ENCODE results near the gene B4GALT2. TPM values are rescaled to one million over a fixed set of nuclear protein-coding genes. Genes with fewer than 3 reads are reported as not detected.

B4GALT2 gene
- total RNA-seq, 1 donor from 2014 or later: 40.1 TPM

DNA sequence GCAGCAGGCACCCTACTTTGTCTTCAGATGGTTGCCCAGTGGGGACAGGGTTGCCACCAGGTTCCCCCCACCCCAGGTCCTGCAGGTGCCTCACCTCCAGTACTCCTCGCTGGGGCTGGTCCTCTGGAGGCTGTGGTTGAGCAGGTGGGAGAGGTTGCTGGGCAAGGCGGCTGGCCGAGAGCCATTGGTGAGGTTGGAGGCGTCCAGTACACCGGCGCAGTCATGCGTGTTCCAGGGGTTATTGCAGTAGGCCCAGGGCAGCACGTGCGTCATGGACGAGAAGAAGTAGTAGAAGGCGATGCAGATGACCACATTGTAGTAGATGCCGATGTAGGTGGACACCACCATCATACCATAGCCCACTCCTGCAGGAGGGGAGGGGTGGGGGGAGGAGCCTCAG lies 29.2 kb downstream of the B4GALT2 start:
- ATAC-seq: no peak

DNA sequence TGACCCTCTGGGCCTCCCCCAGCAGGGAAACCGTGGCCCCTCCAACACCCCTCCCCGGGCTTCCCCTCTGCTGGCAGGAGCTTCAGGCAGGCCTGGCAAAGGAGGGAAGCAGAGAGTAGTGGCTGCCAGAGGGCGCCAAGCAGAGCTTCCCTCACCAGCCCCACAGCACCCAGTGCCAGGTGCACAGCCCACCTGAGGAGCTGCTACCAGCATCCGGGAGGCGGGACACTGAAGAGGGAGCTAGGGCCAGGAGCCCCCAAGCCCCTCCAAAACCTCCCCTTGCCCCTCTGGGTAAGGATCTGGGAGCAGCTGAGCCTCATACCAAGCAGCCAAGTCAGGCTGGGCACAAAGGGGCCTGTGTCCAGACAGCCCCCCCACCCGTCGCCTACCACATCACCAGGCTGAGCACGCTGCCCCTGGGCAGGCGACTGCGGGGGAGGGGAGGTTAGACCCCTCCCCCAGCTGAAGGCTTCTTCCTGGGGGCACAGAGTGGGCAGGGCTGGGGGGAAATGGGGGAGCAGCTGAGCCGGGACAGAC lies 32.0 kb downstream of the B4GALT2 start:
- ATAC-seq: no peak

DNA sequence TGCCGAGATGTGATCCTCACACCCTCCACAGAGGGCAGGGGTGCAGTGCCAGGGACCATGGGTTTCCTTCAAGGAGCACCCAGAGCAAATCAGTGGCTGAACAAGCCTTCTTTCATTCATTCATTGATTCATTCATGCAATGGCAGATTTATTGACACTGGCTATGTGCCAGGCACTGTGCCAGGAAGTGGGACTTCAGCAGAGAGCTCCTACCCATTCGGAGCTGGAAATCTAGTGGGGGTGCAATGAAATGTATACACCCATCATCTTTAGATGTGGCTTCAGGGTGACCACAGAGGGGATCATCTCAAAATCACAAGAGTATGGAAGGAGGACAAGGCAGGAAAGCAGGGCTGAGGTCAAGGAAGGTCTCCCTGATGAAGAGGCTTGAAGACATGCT lies 33.4 kb downstream of the B4GALT2 start:
- ATAC-seq: no peak

DNA sequence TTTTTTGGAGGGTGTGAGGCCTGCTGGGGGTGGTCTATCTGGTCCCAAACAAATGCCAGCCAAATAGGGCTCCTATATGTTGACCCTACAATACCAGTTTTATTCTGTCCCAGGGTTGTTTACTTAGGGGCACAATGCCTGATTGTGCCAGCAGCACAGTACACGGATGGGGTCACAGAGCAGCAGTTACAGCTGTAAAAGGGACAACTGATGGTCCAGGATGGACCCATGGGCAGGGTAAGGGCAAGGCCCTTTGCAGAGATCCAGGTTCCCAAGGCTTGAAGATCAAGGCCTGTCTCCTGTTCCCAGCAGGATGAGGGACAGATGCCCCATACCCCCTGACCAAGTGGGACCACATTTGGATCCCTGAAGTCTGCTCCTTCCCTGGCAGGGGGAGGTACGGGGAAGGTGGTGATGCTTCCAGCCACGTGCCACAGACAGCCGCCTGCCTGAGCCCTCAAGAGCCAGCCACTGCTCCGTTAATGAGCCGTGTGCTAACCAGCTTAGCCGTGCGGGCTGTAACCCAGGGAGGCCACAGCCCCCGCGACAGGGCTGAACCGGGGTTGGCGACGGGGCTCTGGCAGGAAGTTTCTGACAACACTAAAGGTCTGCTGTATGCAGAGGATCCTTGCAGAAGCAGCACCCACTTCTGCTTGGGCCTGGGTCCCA lies 34.1 kb downstream of the B4GALT2 start:
- no peak for ATAC-seq

DNA sequence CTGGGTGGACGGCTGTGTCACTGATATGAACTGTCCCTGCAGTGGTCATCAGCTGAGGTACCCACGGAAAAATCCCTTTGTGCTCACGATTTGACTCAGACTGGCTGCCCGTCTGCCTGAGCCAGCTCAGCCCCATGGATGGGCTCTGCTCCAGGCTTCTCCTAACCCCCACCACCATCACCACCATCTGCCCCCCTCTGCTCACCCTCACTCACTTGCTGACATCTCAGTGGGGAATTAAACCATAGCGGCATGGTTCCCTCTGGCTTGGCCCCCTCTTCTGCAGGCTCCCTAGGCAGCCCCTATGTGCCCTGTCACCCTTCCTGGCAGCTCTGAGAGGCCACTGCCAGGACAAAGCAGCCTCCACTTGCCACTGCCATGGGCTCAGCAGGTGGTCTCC lies 34.9 kb downstream of the B4GALT2 start:
- ATAC-seq: peak; percentile 35

DNA sequence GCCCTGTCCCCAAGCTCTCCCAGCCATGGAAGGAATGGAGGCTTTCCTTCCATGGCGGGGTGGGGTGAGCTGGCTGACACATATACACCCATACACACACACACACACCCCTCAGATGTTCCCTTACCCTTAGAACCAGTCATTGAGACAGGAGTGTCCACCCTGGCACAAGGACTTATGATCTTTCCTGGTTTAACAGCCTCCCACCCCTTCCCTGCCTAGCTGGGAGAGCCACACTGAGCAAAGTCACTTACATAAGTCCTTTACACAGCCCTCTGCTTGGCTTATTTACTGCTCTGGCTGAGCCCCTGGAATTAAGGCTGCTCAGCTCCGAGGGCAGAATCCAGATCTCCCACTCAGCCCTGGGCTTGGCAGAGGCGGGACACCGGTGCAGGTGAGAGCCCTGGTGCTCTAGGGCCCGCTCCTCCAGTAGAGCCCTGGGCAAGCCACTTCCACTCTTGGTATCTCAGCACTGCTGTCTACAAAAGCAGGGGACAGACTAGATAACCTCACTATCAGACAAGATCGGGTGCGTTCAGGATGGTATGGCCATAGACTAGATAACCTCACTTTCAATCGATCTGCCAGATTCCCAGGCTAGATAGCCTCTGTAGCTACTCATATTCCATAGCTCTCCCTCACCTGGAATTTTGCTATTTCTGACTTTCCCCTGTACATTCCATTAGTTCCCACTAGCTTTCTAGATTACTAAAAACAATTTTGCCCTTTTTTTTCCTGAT lies 35.5 kb downstream of the B4GALT2 start:
- peak; percentile 62 for ATAC-seq

DNA sequence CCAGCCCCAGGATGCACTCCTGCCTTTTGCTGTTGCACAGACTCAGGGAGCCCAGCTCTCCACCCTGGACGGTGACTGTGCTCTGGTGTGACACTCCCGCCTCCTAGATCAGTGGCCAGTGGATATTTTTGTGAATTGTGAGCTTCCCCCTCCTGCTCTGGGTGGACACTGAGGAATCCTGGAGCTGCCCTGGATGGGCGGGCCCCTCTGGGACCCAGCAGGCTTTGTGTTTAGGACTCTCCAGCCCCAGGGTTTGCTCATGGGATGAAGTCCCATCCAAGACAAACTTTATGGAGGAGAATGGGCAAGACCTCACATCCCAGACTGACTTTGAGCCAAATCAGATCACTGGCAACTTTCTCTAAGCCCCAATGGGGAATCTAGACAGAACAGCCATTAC lies 36.2 kb downstream of the B4GALT2 start:
- ATAC-seq: no peak

DNA sequence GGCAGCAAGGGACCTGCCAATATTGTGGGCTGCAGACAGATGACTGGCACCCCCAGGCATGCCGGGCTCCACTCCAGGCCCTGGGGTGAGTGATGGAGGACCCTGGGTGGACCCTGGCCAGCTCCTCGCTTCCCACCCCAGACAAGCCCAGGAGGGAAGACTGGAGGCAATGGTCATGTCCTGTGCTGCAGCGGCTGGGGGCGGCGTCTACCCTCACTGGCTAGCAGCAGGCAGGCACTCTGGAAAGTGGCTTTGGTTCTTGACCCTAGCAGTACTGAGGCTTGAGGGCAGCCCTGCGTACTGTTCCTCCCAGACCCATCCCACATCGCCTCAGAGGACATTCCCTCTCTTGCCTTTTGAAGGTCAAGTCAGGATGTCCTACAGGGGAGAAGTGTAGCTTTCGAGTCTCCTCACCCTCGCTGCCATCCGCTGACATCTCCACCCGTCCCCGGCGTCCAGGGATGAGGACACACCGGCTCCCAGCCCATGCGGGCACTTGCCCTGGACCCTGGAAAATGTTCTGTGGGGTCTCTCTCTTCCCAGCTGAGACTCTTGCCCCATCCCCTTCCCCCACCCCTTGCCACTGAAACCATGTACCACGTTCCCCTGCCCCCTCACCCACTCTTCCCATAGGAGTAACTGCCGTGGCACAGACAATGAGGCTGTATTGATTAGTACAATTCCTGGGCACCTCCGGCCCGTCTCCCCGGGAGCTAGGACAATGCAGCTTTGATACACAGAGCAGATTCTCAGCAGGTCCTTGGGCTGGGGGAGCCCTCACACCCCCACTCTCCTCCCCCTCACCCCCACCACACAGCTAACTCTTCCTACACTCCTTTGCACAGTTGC lies 37.3 kb downstream of the B4GALT2 start:
- no peak for ATAC-seq

DNA sequence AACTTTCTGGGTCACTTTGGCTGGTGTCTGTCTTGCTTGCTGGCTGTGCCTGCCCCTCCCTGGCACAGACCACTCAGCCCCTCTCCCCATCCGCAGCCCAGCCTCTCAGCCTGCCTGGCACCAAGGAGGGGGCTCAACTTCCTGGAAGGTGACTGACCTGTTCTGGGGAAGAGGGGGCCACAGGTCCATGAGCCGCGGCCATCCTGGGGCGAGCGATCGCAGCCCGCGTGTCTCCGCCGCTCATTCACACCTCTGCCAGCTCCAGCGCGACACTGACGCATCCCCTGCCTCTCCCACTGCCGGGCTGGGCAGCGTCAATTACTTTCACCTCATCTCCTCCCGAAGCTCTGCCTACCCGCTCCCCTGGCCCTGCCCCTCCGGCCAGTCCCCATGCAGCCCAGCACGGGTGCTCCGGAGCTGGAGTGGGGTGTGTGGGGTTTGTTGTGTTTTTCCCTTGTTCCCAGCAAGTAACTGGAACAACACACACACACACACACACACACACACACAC lies 37.9 kb downstream of the B4GALT2 start:
- no peak for ATAC-seq

DNA sequence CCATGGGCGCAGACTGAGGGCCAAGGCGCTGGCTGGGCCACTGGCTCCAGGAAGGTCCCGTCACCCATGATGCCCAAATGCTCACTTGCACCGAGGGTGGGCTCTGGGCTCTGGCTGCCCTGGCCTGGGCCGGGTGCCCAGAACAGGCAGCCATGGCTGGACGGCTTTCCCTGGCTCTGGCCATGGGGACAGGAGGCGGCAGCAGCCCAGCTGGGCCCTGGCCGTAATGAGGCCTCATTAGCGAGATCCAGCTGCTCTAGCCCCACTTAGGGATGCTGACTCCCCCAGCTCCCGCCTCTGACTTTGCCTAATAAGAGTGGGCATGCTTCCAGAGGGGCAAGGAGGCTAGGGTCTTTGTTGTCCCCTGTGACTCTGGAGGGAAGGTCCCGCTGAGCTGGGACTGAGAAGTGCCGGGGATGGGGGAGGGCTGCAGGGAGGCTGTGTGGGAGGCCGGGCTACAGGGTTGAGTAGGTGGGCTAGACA lies 40.5 kb downstream of the B4GALT2 start:
- no peak for ATAC-seq

DNA sequence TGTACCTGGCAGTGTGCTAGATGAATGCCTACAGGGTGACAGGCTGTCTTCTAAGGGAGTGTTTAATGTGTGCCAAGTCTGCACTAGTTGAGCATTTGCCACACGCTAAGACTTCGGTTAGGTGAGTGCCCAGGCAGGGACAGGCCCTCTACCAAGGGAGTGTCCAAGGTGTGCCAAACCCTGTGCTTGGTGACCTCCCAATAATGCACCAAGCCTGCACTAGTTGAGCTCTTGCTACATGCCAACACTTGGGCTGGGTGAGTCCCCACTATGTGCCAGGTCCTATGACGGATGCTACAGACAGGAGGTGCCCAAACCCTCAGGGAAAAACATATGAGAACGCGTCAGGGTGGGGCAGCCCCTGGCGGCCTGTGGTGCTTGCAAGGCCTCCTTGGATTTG lies 41.5 kb downstream of the B4GALT2 start:
- peak; percentile 93 for ATAC-seq

DNA sequence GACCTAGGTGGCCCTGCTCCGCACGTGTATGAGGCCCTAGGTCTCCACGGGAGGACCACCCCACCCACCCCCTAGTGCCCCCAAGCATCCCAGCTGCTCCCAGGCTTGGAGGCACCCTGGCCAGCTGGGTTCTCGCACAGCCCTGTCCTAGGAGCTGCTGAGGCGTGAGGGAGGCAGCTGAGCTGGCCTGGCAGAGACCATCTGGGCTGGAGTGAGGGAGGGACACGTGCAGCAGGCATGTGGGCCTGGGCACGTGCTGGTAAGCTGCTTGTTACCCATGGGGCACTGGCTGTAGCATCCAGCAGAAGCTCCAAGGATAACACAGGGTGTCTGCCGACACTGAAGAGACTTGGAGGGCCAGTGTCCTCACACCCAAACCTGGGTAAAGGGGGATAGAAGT lies 42.1 kb downstream of the B4GALT2 start:
- ATAC-seq: no peak

DNA sequence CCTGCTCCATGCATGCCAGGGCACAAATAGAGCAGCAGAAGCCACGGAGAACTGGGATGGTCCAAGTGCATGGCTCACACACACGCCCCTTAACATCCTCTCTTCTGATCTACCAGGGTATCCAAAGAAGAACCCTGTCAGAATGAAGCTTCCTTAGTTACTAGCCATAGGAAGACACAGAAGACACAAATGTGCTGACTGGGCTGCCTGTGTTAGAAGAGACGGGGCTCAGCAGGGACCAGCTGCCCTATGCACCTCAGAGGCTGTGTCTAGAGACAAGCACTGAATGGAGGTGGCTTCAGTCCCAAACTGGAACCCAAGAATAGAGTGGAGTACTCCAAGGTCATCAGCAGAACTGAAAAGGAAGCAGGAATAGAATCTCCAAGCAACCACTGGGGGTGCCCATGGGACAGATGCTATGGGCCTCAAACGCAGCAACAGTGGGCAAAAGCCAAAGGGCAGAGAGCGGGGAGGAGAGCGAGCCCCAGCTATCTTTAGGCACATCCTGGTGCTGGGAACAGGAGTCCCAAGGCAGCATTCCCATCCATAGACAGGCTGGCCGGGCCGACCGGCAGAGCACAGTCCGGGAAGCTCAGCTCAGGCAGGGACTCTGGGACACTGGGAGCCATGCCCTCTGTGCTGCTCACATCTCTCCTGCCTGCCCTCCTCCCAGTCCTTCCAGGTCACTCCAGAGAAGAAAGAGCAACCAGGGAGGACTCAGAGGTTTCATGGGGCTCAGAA lies 42.7 kb downstream of the B4GALT2 start:
- ATAC-seq: no peak

DNA sequence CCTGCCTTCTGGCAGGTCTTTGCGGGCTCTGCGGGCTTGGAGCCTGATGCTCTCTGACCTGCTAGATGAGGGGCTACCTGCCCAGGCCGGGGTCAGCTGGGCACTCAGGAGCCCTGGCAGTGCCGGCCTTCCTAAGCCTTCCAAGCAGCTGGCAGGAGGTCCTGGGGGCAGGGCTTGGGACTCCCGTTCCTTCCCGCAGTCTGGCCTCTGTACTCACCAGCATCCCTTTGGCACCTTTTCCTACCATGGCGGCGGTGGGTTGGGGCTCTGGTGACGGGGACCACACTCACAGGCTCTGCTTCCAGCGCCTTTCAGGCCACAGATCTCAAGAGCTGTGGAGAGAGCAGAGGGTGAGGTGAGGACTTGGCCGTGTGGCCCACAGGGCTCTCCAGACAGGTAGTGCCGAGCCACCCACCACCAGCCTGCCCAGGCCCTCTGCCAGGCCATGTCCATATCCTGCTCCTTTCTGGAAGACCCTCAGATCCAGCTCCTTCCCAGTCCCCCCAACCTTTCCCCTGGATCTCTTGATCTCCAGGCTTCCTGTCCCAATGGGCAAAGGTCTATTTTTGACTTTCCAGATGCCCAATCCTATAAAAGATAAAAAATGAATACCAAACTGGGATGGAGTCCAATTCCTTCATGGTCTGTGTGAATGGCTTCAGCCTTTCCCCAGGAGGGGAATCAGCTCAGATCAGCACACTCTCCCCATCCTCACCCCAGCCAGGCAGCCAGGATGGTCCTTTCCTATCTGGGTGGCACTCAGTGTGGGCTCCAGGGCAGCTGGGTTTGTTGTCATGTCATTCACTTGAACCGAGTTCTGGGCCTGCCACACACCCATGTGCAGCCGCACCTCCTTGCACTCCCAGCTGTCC lies 45.3 kb downstream of the B4GALT2 start:
- ATAC-seq: no peak

DNA sequence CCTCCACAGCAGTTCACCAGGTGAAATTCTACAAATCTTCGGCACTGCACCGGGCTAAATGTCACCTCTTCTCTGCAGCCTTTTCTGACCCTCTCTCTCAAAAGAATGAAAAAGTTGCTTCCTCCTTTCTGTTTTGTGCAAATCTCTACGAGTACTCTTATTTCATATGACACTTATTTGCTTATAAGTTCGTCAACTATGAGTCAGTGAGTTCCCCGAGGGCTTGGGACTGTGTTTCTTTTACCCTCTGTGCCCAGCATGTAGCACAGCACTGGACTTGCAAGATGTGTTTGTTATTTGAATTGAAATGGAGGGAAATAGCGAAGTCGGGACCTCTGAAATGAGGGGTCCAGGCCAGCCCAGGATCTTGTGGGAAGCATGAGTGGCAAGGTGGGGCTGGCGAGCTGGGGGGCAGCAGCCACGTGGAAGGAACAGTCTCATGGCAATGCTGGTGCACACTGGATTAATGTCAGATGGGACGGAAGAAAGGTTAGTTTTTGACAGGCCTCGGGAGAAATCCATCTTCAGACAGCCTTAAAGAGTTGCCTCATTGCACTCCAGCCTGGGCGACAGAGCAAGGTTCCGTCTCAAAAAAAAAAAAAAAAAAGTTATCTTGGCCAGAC lies 46.0 kb downstream of the B4GALT2 start:
- ATAC-seq: peak; percentile 24

DNA sequence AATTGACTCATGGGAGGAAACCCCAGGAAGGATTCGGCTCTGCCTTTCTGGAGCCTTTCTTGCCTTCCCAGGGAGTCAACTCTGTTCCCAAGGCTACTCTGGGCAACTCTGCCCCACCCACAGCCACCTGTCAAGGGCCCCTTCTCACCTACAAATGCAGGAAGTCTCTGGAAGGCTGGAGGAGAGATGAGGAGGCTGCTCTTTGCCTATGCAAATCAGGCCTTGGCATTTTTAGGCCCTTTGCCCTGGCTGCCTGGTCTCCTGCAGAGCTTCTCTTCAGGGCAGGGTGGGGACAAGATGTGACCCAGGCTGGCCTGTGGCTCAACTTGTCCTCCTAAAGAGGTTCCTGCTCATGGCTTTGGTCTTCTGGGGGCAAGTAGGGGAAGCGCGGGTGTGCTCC lies 46.8 kb downstream of the B4GALT2 start:
- ATAC-seq: peak; percentile 33

DNA sequence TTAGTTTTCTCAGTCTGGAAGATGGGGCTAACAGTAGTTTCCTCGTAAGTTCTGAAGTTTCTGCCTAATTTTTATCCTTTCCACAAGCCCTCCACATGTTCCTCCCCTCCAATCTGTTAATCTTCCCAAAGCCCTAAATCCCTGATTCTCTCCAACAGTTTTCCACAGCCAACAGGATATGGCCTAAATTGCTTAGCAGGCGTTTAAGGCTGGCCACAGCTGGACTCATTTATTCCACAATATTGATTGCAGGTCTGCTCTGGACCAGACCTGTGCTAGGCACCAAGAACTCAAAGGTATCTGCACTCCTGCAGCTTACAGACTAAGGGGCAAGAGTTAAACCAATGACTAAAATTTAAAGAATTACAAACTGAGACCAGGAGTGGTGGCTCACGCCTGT lies 48.3 kb downstream of the B4GALT2 start:
- ATAC-seq: no peak

DNA sequence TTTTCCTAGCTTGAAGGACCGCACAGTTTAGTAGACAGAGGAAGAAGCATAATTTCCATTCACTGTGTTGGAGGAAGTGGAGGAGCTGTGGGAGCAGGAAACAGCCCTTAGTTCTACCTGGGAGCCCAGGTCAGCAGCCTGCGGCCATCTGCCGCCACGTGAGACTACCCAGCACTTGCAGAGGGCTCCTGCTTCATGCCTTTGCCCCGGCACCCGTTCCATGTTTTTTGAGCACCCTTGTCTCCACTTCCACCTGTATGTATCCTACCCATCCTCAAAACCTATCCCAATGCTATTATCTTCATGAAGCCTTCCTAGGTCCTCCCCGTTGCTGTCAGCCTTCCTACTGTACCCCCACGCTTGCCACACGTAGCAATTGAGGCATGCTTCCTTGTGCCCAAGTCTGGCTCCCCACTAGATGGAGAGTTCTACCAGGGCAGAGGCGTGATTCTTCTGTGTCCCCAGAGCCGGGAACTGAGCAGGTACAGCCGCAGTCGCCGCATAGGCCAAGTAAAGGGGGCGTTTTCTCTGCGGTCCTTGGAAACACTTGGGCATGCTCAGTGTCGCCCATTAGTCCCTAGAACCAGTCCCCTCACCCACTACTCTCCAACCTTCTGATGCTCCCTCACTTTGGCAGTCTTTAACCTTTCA lies 50.4 kb downstream of the B4GALT2 start:
- ATAC-seq: no peak

DNA sequence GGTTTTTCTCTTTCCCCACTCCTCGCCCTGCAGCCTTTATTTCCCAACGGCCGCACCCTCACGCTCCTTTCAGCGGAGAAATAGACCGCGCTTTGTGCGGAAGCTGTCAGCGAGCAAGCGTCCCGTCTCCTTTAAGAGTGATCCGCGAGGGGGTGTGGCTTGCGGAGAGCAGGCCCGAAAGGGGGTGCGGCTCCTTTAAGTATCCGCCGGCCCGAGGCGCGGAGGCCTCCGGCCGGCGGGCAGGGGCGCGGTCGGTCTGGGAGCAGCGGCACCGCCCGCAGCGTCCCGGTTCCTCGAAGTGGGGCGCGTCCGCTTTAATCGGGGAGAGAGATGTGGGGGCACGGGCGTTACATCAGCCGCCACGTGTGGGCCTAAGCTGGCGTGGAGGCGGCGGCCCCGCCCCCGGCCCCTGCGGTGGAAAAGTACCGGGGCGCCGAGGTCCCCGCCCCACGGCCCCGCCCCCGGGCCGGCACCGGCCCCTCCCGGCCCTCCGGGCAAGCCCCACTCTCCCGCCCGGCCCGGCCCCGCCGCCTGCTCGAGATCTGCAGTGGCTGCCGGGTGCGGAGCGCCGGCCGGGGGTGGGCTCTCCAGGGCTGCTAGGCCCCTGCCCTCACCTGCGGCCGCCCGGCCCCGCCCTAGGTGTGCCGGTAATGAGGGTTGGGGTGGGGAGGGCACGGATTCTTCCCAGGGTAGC lies 51.0 kb downstream of the B4GALT2 start:
- peak; percentile 77 for ATAC-seq
